Measurements from ENCODE around the gene BMP10. TPM values are rescaled to one million over a fixed set of nuclear protein-coding genes. Genes with fewer than 3 reads are reported as not detected.

Gene BMP10
- total and polyA plus RNA-seq, 2 donors (not counting 1 experiment from before 2014, with no cell fraction given): not detected

- no peaks in the 10 kb centered on the region for H4K20me1 ChIP-seq (ENCODE audit: control insufficient read depth, extremely low read depth, insufficient read depth, low read length)
- H3K36me3 ChIP-seq (ENCODE audit: control insufficient read depth, insufficient read depth, low read length): no peaks in the 10 kb centered on the region
- H3K4me1 ChIP-seq (ENCODE audit: control insufficient read depth, extremely low read depth, insufficient read depth, low read length): no peaks in the 10 kb centered on the region
- no peak overlapping the region for H3K9ac ChIP-seq (ENCODE audit: insufficient read depth, low read length)
- no peak overlapping the region for H2AFZ ChIP-seq (ENCODE audit: low read length)
- DNase-seq (ENCODE audit: low read depth in 2 of 2): peak in 1 of 2 donors; percentile 49
- TF ChIP-seq EZH2 (IDR thresholded peaks at IDR 0.05; ENCODE audit: low read length, missing control alignments) (no peak), CTCF (conservative IDR thresholded peaks at IDR 0.05 in 1 of 2, IDR thresholded peaks at IDR 0.05 in 1 of 2; ENCODE audit: low read depth in 1 of 2, low read length in 2 of 2) (no peak)
- H3K4me3 ChIP-seq (replicated peaks in 1 of 4; ENCODE audit: control extremely low read depth in 1 of 4, insufficient read depth in 1 of 4, low read depth in 3 of 4, low read length in 4 of 4): no peak overlapping the region
- H3K79me2 ChIP-seq (ENCODE audit: control insufficient read depth, insufficient read depth, low read length): no peaks in the 10 kb centered on the region
- H3K27me3 ChIP-seq (ENCODE audit: control insufficient read depth, insufficient read depth, low read length): no peaks in the 10 kb centered on the region
- no peak overlapping the region for H3K4me2 ChIP-seq (ENCODE audit: extremely low read depth, insufficient read depth, low read length)
- H3K9me3 ChIP-seq (ENCODE audit: control insufficient read depth, insufficient read depth, low read depth, low read length): no peaks in the 10 kb centered on the region
- H3K27ac ChIP-seq (ENCODE audit: insufficient read depth, low read length): no peak overlapping the region
These were observed 51.6 kb downstream of the BMP10 start for GRCh38 chr2:68819556-68819955.

GRCh38 chr2:68817306-68817705, 53.9 kb downstream of the BMP10 start:
- Histone ChIP-seq H3K4me1 (ENCODE audit: control insufficient read depth, extremely low read depth, insufficient read depth, low read length) (no peaks in the 10 kb centered on the region), H3K4me3 (replicated peaks in 1 of 4; ENCODE audit: control extremely low read depth in 1 of 4, insufficient read depth in 1 of 4, low read depth in 3 of 4, low read length in 4 of 4) (no peak overlapping the region), H3K27ac (ENCODE audit: insufficient read depth, low read length) (no peak overlapping the region), H3K4me2 (ENCODE audit: extremely low read depth, insufficient read depth, low read length) (no peak overlapping the region), H3K36me3 (ENCODE audit: control insufficient read depth, insufficient read depth, low read length) (no peaks in the 10 kb centered on the region), H3K9me3 (ENCODE audit: control insufficient read depth, insufficient read depth, low read depth, low read length) (no peaks in the 10 kb centered on the region), H3K79me2 (ENCODE audit: control insufficient read depth, insufficient read depth, low read length) (no peaks in the 10 kb centered on the region), H3K9ac (ENCODE audit: insufficient read depth, low read length) (no peak overlapping the region), H2AFZ (ENCODE audit: low read length) (no peak overlapping the region), H3K27me3 (ENCODE audit: control insufficient read depth, insufficient read depth, low read length) (no peaks in the 10 kb centered on the region), H4K20me1 (ENCODE audit: control insufficient read depth, extremely low read depth, insufficient read depth, low read length) (no peaks in the 10 kb centered on the region)
- no peak for DNase-seq (ENCODE audit: low read depth in 2 of 2)
- TF ChIP-seq EZH2 (IDR thresholded peaks at IDR 0.05; ENCODE audit: low read length, missing control alignments) (no peak), CTCF (conservative IDR thresholded peaks at IDR 0.05 in 1 of 2, IDR thresholded peaks at IDR 0.05 in 1 of 2; ENCODE audit: low read depth in 1 of 2, low read length in 2 of 2) (no peak)

Other genes starting within 250 kb of the BMP10 start
- gene PROKR1, start 227.8 kb downstream of the BMP10 start, total RNA-seq: not detected in 2 replicates
- gene PROKR1, start 227.8 kb downstream of the BMP10 start, polyA plus RNA-seq: not detected in 2 replicates
- 3.1 and 5.8 TPM in 2 replicates for gene ARHGAP25, start 136.6 kb downstream of the BMP10 start, total RNA-seq
- 2.7 and 4.1 TPM in 2 replicates for gene ARHGAP25, start 136.6 kb downstream of the BMP10 start, polyA plus RNA-seq
- gene GKN2, start 81.5 kb upstream of the BMP10 start, total RNA-seq: not detected in 2 replicates
- gene GKN2, start 81.5 kb upstream of the BMP10 start, polyA plus RNA-seq: not detected in 2 replicates
- not detected in 2 replicates for gene GKN1, start 103.2 kb upstream of the BMP10 start, total RNA-seq
- not detected in 2 replicates for gene GKN1, start 103.2 kb upstream of the BMP10 start, polyA plus RNA-seq
- 44.6 and 45.5 TPM in 2 replicates for gene ANTXR1, start 141.8 kb upstream of the BMP10 start, total RNA-seq
- gene ANTXR1, start 141.8 kb upstream of the BMP10 start, polyA plus RNA-seq: 87.2 and 101 TPM in 2 replicates